GM19438 (cell line): ENCODE results near the gene INPP5E.

Experiments
- ATAC-seq: cut with Tn5 transposase; IDR thresholded peaks from one replicate; pipeline ENCODE4 v1.9.1; 2021; ENCODE audit warnings: low read depth; ENCODE audit not compliant: unreplicated experiment

Gene INPP5E

GRCh38 chr9:136392538-136393449 is 46.9 kb downstream of the INPP5E start:
- ATAC-seq = no peak

GRCh38 chr9:136391737-136392537 is 47.7 kb downstream of the INPP5E start:
- no peak for ATAC-seq

- no peak for ATAC-seq
These were observed 50.2 kb downstream of the INPP5E start for GRCh38 chr9:136389396-136389795.

DNA sequence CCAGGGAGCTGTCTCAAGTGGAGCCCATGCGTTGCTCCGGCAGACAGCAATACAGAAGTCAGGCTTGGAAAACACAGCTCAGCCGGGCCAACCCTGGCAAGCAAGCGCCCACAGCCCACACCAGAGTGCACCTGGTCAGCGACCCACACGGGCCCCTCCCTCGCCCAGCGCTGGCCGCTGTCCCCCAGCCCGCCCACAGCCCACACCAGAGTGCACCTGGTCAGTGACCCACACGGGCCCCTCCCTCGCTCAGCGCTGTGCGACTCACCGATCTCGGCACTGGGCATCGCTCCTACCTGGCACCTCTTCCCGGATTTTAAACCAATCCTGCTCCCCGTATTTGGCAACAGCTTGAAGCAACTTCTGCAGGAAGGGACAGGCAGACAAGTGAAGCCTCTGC is 52.4 kb downstream of the INPP5E start:
- ATAC-seq = no peak

DNA sequence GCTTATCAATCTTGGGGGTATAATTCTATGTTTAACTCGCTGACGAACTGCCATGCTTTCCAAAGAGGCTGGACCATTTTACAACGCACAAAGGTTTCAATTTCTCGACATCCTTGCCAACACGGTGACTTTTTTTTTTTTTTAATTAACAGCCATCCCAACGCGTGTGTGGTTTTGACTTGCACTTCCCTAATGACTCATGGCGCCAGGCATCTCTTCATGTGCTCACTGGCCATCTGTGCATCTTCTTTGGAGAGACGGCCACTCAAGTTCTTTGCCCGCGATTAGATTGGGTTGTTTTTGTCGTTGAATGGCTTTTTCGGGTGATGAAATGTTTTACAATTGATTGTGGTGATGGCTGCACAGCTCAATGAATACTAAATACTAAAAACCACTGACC is 53.6 kb downstream of the INPP5E start:
- ATAC-seq = no peak

- ATAC-seq = no peak
These were observed 54.6 kb downstream of the INPP5E start for GRCh38 chr9:136385015-136385414.

GRCh38 chr9:136383436-136383835 is 56.2 kb downstream of the INPP5E start:
- no peak for ATAC-seq

- no peak for ATAC-seq
These were observed 57.6 kb downstream of the INPP5E start for GRCh38 chr9:136381966-136382513.

GRCh38 chr9:136381311-136381710 is 58.3 kb downstream of the INPP5E start:
- ATAC-seq = no peak

- ATAC-seq = no peak
These were observed 59.3 kb downstream of the INPP5E start for GRCh38 chr9:136380381-136380780.

GRCh38 chr9:136379891-136380290 is 59.8 kb downstream of the INPP5E start:
- ATAC-seq = no peak

DNA sequence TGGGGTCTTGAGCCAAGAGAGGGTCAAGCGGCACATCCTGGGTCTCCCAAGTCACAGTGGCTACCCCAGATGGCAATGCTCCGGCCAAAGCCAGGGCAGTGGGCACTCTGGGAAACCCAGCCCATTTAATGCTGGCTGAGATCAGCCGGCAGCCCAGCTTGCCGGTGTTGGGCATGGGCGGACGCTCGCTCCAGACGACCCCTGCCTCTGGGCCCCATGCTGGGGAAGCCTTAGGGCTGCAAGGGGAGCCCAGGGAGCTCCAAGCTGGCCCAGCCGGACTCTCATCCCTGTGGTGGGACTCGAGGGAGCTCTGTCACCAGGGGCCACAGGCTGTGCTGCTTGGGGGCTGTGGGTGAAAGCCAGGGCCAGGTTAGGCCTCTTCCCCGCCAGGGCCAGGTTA is 60.2 kb downstream of the INPP5E start:
- no peak for ATAC-seq

GRCh38 chr9:136379003-136379287 is 60.7 kb downstream of the INPP5E start:
- no peak for ATAC-seq
